ENCODE data around the gene CDC25A.

DNA sequence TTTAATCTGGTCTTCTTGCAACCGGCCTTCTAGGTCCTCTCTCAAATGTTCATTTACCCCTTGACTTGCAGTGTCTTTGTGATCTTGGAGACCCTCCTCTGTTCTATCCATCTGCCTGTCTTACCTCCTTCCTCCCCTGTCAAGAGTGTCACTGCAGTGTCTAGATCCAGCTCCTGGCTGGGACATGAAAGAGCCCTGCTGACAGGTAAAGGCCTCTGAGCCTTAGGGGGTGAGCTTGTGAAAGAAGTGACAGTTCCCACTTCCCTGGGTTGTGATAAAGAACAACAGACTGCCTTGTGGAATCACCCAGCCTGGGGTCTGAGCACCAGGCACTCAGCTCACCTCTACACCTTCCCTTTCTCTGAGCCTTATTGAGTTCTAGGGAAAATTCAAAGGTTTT is 68.0 kb downstream of the CDC25A start:
- TF ChIP-seq EZH2 (IDR thresholded peaks at IDR 0.05), result no peak
- TF ChIP-seq POLR2AphosphoS5 (IDR thresholded peaks at IDR 0.05; ENCODE audit: borderline replicate concordance, low read depth, low read length), result no peak
